GM10266 (cell line): ENCODE measurements around the gene ZSCAN4.

Experiments
- DNase-seq: peaks from one replicate; pipeline ENCODE4 v3.0.0; 2012; ENCODE audit errors: extremely low spot score
- CTCF ChIP-seq: IDR thresholded peaks from 2 replicates; pipeline ENCODE4 v1.5.1; 2012; ENCODE audit warnings: mild to moderate bottlenecking, low read depth; ENCODE audit not compliant: control insufficient read depth, insufficient read depth; ENCODE audit errors: missing control alignments

ZSCAN4 gene

GRCh38 chr19:57682226-57682766, 13.6 kb downstream of the ZSCAN4 start:
- DNase-seq = no peak
- no peak for TF ChIP-seq CTCF

- no peak for TF ChIP-seq CTCF
- DNase-seq = no peak
Measured at GRCh38 chr19:57686727-57687126, 18.0 kb downstream of the ZSCAN4 start.

GRCh38 chr19:57687363-57688010, 18.8 kb downstream of the ZSCAN4 start:
- DNase-seq = no peak
- no peak for TF ChIP-seq CTCF

- no peak for DNase-seq
- no peak for TF ChIP-seq CTCF
Measured at GRCh38 chr19:57688011-57688763, 19.5 kb downstream of the ZSCAN4 start.

GRCh38 chr19:57689750-57690149, 21.0 kb downstream of the ZSCAN4 start:
- DNase-seq = no peak
- TF ChIP-seq CTCF = no peak

GRCh38 chr19:57701625-57702024, 32.9 kb downstream of the ZSCAN4 start:
- no peak for TF ChIP-seq CTCF
- no peak for DNase-seq

- no peak for TF ChIP-seq CTCF
- no peak for DNase-seq
Measured at GRCh38 chr19:57706346-57706745, 37.6 kb downstream of the ZSCAN4 start.
